OCI-LY3 (cell line): ENCODE data around the gene TARS2.

Experiments used
- H2AFZ ChIP-seq: fragments of 200-600, 300-600 bp; shearing (Covaris generic); 2 replicates; pipeline ENCODE4 v1.6.0; 2014; ENCODE audit warnings: antibody characterized with exemption, low read depth, low read length
- H3K27ac ChIP-seq: fragments of 200-600, 300-600 bp; sonication (generic); 2 replicates; pipeline ENCODE4 v1.5.1; 2014; ENCODE audit warnings: mild to moderate bottlenecking, low read length, moderate library complexity, mixed read lengths
- H3K27me3 ChIP-seq: fragments of 200-600, 300-600 bp; sonication (generic); 2 replicates; pipeline ENCODE4 v1.6.1; 2014; ENCODE audit warnings: low read depth, low read length, mixed read lengths
- H3K36me3 ChIP-seq: fragments of 200-600, 300-600 bp; sonication (generic); replicated peaks from 2 replicates; pipeline ENCODE3; 2014; ENCODE audit warnings: low read depth, low read length, mixed read lengths
- H3K4me1 ChIP-seq: fragments of 300-600, 200-600 bp; sonication (generic); 2 replicates; pipeline ENCODE4 v1.6.1; 2014; ENCODE audit warnings: low read length, mixed read lengths
- H3K4me2 ChIP-seq: fragments of 200-600, 300-600 bp; sonication (generic); 2 replicates; pipeline ENCODE4 v1.6.1; 2014; ENCODE audit warnings: low read length, mixed read lengths
- H3K4me3 ChIP-seq: fragments of 300-600, 200-600 bp; sonication (generic); 2 replicates; pipeline ENCODE4 v1.5.1; 2014; ENCODE audit warnings: antibody characterized with exemption, mild to moderate bottlenecking, low read length, moderate library complexity
- H3K79me2 ChIP-seq: fragments of 300-600, 200-600 bp; shearing (Covaris generic); 2 replicates; pipeline ENCODE4 v1.6.1; 2014; ENCODE audit warnings: mild to moderate bottlenecking, low read length, mixed read lengths
- H3K9ac ChIP-seq: fragments of 300-600, 200-600 bp; shearing (Covaris generic); 2 replicates; pipeline ENCODE4 v1.6.0; 2014; ENCODE audit warnings: mild to moderate bottlenecking, low read length, moderate library complexity
- H3K9me3 ChIP-seq: fragments of 200-600, 300-600 bp; shearing (Covaris generic); 2 replicates; pipeline ENCODE4 v1.6.1; 2014; ENCODE audit warnings: low read length, mixed read lengths; ENCODE audit not compliant: insufficient read depth
- H4K20me1 ChIP-seq: fragments of 200-600, 300-600 bp; sonication (generic); 2 replicates; pipeline ENCODE4 v1.6.1; 2016; ENCODE audit warnings: low read length, mixed read lengths; ENCODE audit not compliant: insufficient read depth
- EZH2phosphoT487 ChIP-seq: fragments of 200-600 bp; shearing (Covaris generic); IDR thresholded peaks from 2 replicates; pipeline ENCODE4 v1.6.1; 2018; ENCODE audit warnings: antibody characterized with exemption, mixed run types, low read depth
- TF ChIP-seq, protein P1 (sequence below): fragments of 200-600, 300-600 bp; sonication (generic); IDR thresholded peaks from 2 replicates; pipeline ENCODE4 v1.5.1; 2014; ENCODE audit warnings: antibody characterized with exemption, low read length, low read depth

The TARS2 gene

DNA sequence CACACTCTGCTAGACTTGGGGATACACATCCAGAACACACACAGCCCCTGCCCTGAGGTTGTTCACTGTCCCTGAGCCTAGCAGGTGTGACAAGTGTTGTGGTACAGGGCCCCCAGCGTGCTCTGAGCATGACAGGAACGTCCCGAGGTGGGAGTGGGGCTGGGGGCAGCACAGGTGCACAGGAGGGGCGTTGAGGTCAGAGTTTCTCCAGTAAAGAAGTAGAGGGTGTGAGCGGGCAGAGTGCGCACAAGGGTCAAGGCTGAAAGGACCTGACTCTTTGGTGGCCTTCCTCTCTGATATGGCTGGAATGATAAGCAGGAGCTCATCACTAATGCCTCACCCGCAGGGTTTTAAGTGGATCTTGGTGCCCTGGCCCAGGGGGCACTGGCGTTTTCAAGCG, 27.0 kb downstream of the TARS2 start:
- Histone ChIP-seq H3K36me3 (peaks cover 2% of the 10 kb centered on the region), H3K27me3 (no peaks in the 10 kb centered on the region), H3K9me3 (no peaks in the 10 kb centered on the region), H3K27ac (no peak overlapping the region), H2AFZ (no peak overlapping the region), H3K9ac (no peak overlapping the region), H3K4me3 (no peak overlapping the region), H3K79me2 (no peaks in the 10 kb centered on the region), H3K4me1 (peaks cover 10% of the 10 kb centered on the region), H3K4me2 (no peak overlapping the region), H4K20me1 (no peaks in the 10 kb centered on the region)
- TF ChIP-seq, protein P1, sequence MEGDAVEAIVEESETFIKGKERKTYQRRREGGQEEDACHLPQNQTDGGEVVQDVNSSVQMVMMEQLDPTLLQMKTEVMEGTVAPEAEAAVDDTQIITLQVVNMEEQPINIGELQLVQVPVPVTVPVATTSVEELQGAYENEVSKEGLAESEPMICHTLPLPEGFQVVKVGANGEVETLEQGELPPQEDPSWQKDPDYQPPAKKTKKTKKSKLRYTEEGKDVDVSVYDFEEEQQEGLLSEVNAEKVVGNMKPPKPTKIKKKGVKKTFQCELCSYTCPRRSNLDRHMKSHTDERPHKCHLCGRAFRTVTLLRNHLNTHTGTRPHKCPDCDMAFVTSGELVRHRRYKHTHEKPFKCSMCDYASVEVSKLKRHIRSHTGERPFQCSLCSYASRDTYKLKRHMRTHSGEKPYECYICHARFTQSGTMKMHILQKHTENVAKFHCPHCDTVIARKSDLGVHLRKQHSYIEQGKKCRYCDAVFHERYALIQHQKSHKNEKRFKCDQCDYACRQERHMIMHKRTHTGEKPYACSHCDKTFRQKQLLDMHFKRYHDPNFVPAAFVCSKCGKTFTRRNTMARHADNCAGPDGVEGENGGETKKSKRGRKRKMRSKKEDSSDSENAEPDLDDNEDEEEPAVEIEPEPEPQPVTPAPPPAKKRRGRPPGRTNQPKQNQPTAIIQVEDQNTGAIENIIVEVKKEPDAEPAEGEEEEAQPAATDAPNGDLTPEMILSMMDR, result no peak
- no peak for TF ChIP-seq EZH2phosphoT487

GRCh38 chr1:150514913-150515327, 27.7 kb downstream of the TARS2 start:
- no peak for TF ChIP-seq EZH2phosphoT487
- TF ChIP-seq, protein P1, result no peak
- H4K20me1 ChIP-seq, result no peaks in the 10 kb centered on the region
- H3K4me3 ChIP-seq, result peak overlapping the region; percentile 80
- H3K27me3 ChIP-seq, result no peaks in the 10 kb centered on the region
- no peaks in the 10 kb centered on the region for H3K9me3 ChIP-seq
- H3K79me2 ChIP-seq, result no peaks in the 10 kb centered on the region
- H3K4me2 ChIP-seq, result peak overlapping the region; percentile 82
- H3K27ac ChIP-seq, result no peak overlapping the region
- peaks cover 1% of the 10 kb centered on the region for H3K36me3 ChIP-seq
- H3K4me1 ChIP-seq, result peaks cover 10% of the 10 kb centered on the region
- peak overlapping the region; percentile 49 for H3K9ac ChIP-seq
- peak overlapping the region; percentile 62 for H2AFZ ChIP-seq

DNA sequence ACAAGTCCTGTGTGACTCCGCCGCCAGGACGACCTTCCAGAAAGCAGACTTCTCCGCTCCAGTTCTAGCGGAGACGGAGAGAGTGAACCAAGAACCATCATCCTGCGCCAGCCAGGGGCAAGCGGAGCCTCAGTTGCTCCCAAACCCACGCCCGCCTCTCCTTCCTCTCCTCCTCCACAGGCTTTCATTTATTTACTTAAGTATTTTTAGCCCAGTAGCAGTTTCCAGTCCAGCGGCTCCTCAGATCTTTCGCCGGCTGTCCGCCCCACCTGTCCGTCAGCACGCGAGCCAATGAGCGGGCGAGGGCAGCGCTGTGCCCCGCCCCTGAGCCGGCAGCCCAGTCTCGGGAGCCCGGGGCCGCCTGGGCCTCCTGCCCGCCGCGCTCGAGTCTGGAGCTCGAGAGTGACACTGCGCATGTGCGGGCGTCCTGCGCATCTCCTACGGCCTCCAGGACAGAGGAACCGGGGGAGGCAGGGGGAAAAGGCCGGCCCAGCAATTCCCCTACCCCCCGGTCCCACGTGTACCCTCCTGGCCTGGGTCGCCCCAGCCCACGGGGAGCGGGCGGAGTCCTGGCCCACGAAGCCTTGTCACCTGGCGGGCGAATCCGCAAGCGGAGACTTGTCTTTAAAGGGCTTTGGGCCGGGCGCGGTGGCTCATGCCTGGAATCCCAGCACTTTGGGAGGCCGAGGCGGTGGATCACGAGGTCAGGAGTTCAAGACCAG, 28.3 kb downstream of the TARS2 start, which contains the start of gene FALEC:
FALEC (plus strand) TSS at position 425 of the 722 bp plus-strand sequence.
- H3K79me2 ChIP-seq, result no peaks in the 10 kb centered on the region
- TF ChIP-seq, protein P1, result no peak
- TF ChIP-seq EZH2phosphoT487, result no peak
- H3K4me3 ChIP-seq, result peak within 1 kb of the TSS; percentile 80
- H3K9ac ChIP-seq, result peak within 1 kb of the TSS; percentile 69
- peak within 1 kb of the TSS; percentile 87 for H3K4me2 ChIP-seq
- H3K36me3 ChIP-seq, result no peaks in the 10 kb centered on the region
- H3K27me3 ChIP-seq, result no peaks in the 10 kb centered on the region
- no peaks in the 10 kb centered on the region for H4K20me1 ChIP-seq
- peak within 1 kb of the TSS; percentile 65 for H2AFZ ChIP-seq
- H3K4me1 ChIP-seq, result peaks cover 10% of the 10 kb centered on the region
- no peaks in the 10 kb centered on the region for H3K9me3 ChIP-seq
- H3K27ac ChIP-seq, result no peak within 1 kb of the TSS

GRCh38 chr1:150516050-150516591, 28.9 kb downstream of the TARS2 start:
- Histone ChIP-seq H3K4me1 (peaks cover 10% of the 10 kb centered on the region), H3K27me3 (no peaks in the 10 kb centered on the region), H2AFZ (0 out of 2 replicates have a peak overlapping the region, but pooled peaks have one; percentile 35), H3K79me2 (no peaks in the 10 kb centered on the region), H4K20me1 (no peaks in the 10 kb centered on the region), H3K9me3 (no peaks in the 10 kb centered on the region), H3K4me2 (peak overlapping the region; percentile 87), H3K4me3 (peak overlapping the region; percentile 80), H3K9ac (peak overlapping the region; percentile 69), H3K27ac (no peak overlapping the region), H3K36me3 (no peaks in the 10 kb centered on the region)
- no peak for TF ChIP-seq EZH2phosphoT487
- TF ChIP-seq, protein P1, result no peak
